ENCODE results near the gene ZNF800. TPM values are rescaled to one million over a fixed set of nuclear protein-coding genes. Genes with fewer than 3 reads are reported as not detected.

ZNF800 gene
- total RNA-seq, 1 experiment from 2014 or later, result 32.4 TPM

DNA sequence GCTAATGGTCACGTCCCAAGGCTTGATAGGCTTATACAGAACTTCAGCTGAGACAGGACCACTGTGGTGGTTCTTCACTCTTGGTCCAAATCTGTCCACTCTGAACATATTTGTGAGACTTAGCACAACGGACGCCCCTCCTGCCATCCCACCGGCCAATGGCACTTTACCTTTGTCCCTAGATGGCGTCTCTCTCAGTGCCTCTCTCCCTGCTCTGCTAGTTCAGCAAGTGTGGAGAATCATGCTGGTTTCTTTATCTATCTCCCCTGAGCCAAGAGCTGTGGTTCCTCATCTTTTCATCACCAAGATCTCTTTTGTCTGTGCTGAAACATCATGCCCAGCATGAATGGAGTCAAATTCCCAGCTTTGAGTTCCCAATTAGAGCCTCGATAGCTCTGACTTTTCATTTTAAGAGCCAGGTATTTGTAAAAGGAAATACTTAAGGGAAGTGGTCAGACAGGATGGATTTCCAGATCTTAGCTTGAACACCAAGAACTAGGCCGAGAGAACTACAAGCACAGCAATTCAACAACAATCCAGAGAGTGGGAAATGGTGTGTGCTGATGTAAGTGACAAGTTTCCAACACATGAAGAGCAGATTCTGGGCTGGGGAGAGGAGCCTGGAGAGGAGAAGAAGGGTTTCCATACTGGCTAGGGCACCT is 69.5 kb downstream of the ZNF800 start:
- no peak overlapping the region for H2AFZ ChIP-seq
- no peak overlapping the region for H3K4me2 ChIP-seq
- ChIA-PET POLR2A (ENCODE audit: unreplicated experiment) (no interaction called here), CTCF (no interaction called here)
- no peaks in the 10 kb centered on the region for H3K9me3 ChIP-seq (ENCODE audit: insufficient read depth, low read depth)
- no peaks in the 10 kb centered on the region for H4K20me1 ChIP-seq (ENCODE audit: insufficient read depth)
- no peaks in the 10 kb centered on the region for H3F3A ChIP-seq (ENCODE audit: insufficient read depth, low read depth)
- no peaks in the 10 kb centered on the region for H3K79me2 ChIP-seq (ENCODE audit: low read depth)
- H3K36me3 ChIP-seq (ENCODE audit: low read depth), result no peaks in the 10 kb centered on the region
- TF ChIP-seq EZH2 (IDR thresholded peaks at IDR 0.05; ENCODE audit: low read depth), result no peak
- no peak for TF ChIP-seq CTCF (conservative IDR thresholded peaks at IDR 0.05)
- no peak for DNase-seq
- intact Hi-C loops (cut with micrococcal nuclease; ENCODE audit: unreplicated experiment), result no loop called here
- peaks cover 48% of the 10 kb centered on the region for H3K27me3 ChIP-seq (ENCODE audit: insufficient read depth, low read depth)
- H3K4me3 ChIP-seq, result no peak overlapping the region
- no TSS peak for BruUV-seq (replicated peaks)
- H3K4me1 ChIP-seq (replicated peaks; ENCODE audit: insufficient read depth), result no peaks in the 10 kb centered on the region
- H3K27ac ChIP-seq, result no peak overlapping the region
- no peaks in the 10 kb centered on the region for H3K9me2 ChIP-seq (ENCODE audit: insufficient read depth)

- Histone ChIP-seq H3K79me2 (ENCODE audit: low read depth) (no peaks in the 10 kb centered on the region), H4K20me1 (ENCODE audit: insufficient read depth) (no peaks in the 10 kb centered on the region), H3K4me2 (no peak overlapping the region), H3K9me2 (ENCODE audit: insufficient read depth) (no peaks in the 10 kb centered on the region), H3K4me1 (replicated peaks; ENCODE audit: insufficient read depth) (no peaks in the 10 kb centered on the region), H3K36me3 (ENCODE audit: low read depth) (no peaks in the 10 kb centered on the region), H3K27ac (no peak overlapping the region), H3K9me3 (ENCODE audit: insufficient read depth, low read depth) (no peaks in the 10 kb centered on the region), H2AFZ (no peak overlapping the region), H3K27me3 (ENCODE audit: insufficient read depth, low read depth) (peaks cover 48% of the 10 kb centered on the region), H3K4me3 (no peak overlapping the region), H3F3A (ENCODE audit: insufficient read depth, low read depth) (no peaks in the 10 kb centered on the region)
- no peak for TF ChIP-seq EZH2 (IDR thresholded peaks at IDR 0.05; ENCODE audit: low read depth)
- no peak for TF ChIP-seq CTCF (conservative IDR thresholded peaks at IDR 0.05)
- CTCF ChIA-PET, result no interaction called here
- intact Hi-C loops (cut with micrococcal nuclease; ENCODE audit: unreplicated experiment), result no loop called here
- DNase-seq, result no peak
- no TSS peak for BruUV-seq (replicated peaks)
- POLR2A ChIA-PET (ENCODE audit: unreplicated experiment), result no interaction called here
These were observed 70.2 kb downstream of the ZNF800 start for GRCh38 chr7:127322351-127322750.

GRCh38 chr7:127320974-127321373 is 71.5 kb downstream of the ZNF800 start:
- Histone ChIP-seq H3K9me2 (ENCODE audit: insufficient read depth) (no peaks in the 10 kb centered on the region), H2AFZ (no peak overlapping the region), H4K20me1 (ENCODE audit: insufficient read depth) (no peaks in the 10 kb centered on the region), H3K36me3 (ENCODE audit: low read depth) (no peaks in the 10 kb centered on the region), H3K4me2 (no peak overlapping the region), H3F3A (ENCODE audit: insufficient read depth, low read depth) (no peaks in the 10 kb centered on the region), H3K9me3 (ENCODE audit: insufficient read depth, low read depth) (no peaks in the 10 kb centered on the region), H3K27ac (no peak overlapping the region), H3K4me1 (replicated peaks; ENCODE audit: insufficient read depth) (no peaks in the 10 kb centered on the region), H3K79me2 (ENCODE audit: low read depth) (no peaks in the 10 kb centered on the region), H3K4me3 (no peak overlapping the region), H3K27me3 (ENCODE audit: insufficient read depth, low read depth) (peaks cover 43% of the 10 kb centered on the region)
- intact Hi-C loops (cut with micrococcal nuclease; ENCODE audit: unreplicated experiment), result no loop called here
- no peak for TF ChIP-seq CTCF (conservative IDR thresholded peaks at IDR 0.05)
- TF ChIP-seq EZH2 (IDR thresholded peaks at IDR 0.05; ENCODE audit: low read depth), result no peak
- POLR2A ChIA-PET (ENCODE audit: unreplicated experiment), result no interaction called here
- no TSS peak for BruUV-seq (replicated peaks)
- CTCF ChIA-PET, result no interaction called here
- DNase-seq, result no peak

Other genes starting within 250 kb of the ZNF800 start
- not detected in 2 replicates for gene GRM8, start 139.8 kb downstream of the ZNF800 start, total RNA-seq (2021)
- gene GCC1, start 192.9 kb upstream of the ZNF800 start, total RNA-seq (2021), result 25.2 and 27.0 TPM in 2 replicates
- 227 and 299 TPM in 2 replicates for gene ARF5, start 195.7 kb upstream of the ZNF800 start, total RNA-seq (2021)
- 1.3 and 1.4 TPM in 2 replicates for gene FSCN3, start 201.0 kb upstream of the ZNF800 start, total RNA-seq (2021)
- not detected in 2 replicates for gene PAX4, start 225.4 kb upstream of the ZNF800 start, total RNA-seq (2021)

Data from PC-9 (cell line).